GM19397 (cell line): ENCODE measurements around the gene RAB34.

Experiments
- ATAC-seq: cut with Tn5 transposase; IDR thresholded peaks from one replicate; pipeline ENCODE4 v1.9.1; 2021; ENCODE audit warnings: mild to moderate bottlenecking, moderate library complexity; ENCODE audit not compliant: unreplicated experiment

The RAB34 gene

GRCh38 chr17:28712705-28713415, 4.8 kb downstream of the RAB34 start:
- ATAC-seq = no peak

- ATAC-seq = no peak
Observed at GRCh38 chr17:28712032-28712704, 5.5 kb downstream of the RAB34 start.

- peak; percentile 16 for ATAC-seq
Observed at GRCh38 chr17:28711723-28712031, 6.0 kb downstream of the RAB34 start, which contains the start of gene PROCA1. Gene PROCA1, minus strand, starts transcription at chr17:28711888. Its CDS starts 228 bp downstream, at chr17:28711660.

GRCh38 chr17:28710861-28711722, 6.6 kb downstream of the RAB34 start:
- peak; percentile 84 for ATAC-seq

- no peak for ATAC-seq
Observed at GRCh38 chr17:28707339-28707720, 10.3 kb downstream of the RAB34 start.

GRCh38 chr17:28706471-28707338, 11.0 kb downstream of the RAB34 start:
- ATAC-seq = no peak

GRCh38 chr17:28705728-28706334, 11.8 kb downstream of the RAB34 start:
- no peak for ATAC-seq

- ATAC-seq = no peak
Observed at GRCh38 chr17:28705074-28705659, 12.5 kb downstream of the RAB34 start.

- no peak for ATAC-seq
Observed at GRCh38 chr17:28704219-28704858, 13.3 kb downstream of the RAB34 start.

GRCh38 chr17:28703552-28704218, 14.0 kb downstream of the RAB34 start:
- no peak for ATAC-seq

GRCh38 chr17:28702752-28703150, 14.9 kb downstream of the RAB34 start:
- no peak for ATAC-seq

GRCh38 chr17:28702026-28702751, 15.5 kb downstream of the RAB34 start:
- no peak for ATAC-seq

- ATAC-seq = no peak
Observed at GRCh38 chr17:28700830-28701492, 16.7 kb downstream of the RAB34 start.

- ATAC-seq = no peak
Observed at GRCh38 chr17:28700278-28700677, 17.4 kb downstream of the RAB34 start.

GRCh38 chr17:28698253-28698941, 19.3 kb downstream of the RAB34 start:
- ATAC-seq = no peak

- ATAC-seq = no peak
Observed at GRCh38 chr17:28693869-28694268, 23.8 kb downstream of the RAB34 start.

GRCh38 chr17:28689011-28689410, 28.7 kb downstream of the RAB34 start:
- no peak for ATAC-seq
